Osteocyte (in vitro differentiated cells): ENCODE results near the gene DHX29. TPM values are rescaled to one million over a fixed set of nuclear protein-coding genes. Genes with fewer than 3 reads are reported as not detected.

Experiments used
- DNase-seq: peaks from one replicate; pipeline ENCODE4 v3.0.0; 2021; ENCODE audit warnings: mixed read lengths; ENCODE audit not compliant: unreplicated experiment; ENCODE audit errors: extremely low spot score
- H3K27ac Mint-ChIP-seq: one replicate; pipeline ENCODE4 v1.8.0; 2021; ENCODE audit warnings: mild to moderate bottlenecking, mixed read lengths; ENCODE audit not compliant: unreplicated experiment
- H3K27me3 Mint-ChIP-seq: one replicate; pipeline ENCODE4 v1.8.0; 2021; ENCODE audit warnings: mixed read lengths; ENCODE audit not compliant: unreplicated experiment
- H3K36me3 Mint-ChIP-seq: one replicate; pipeline ENCODE4 v1.8.0; 2021; ENCODE audit warnings: mixed read lengths; ENCODE audit not compliant: unreplicated experiment
- H3K4me1 Mint-ChIP-seq: one replicate; pipeline ENCODE4 v1.8.0; 2021; ENCODE audit warnings: mixed read lengths; ENCODE audit not compliant: unreplicated experiment
- H3K4me3 Mint-ChIP-seq: one replicate; pipeline ENCODE4 v1.8.0; 2021; ENCODE audit warnings: mild to moderate bottlenecking, moderate library complexity, mixed read lengths; ENCODE audit not compliant: unreplicated experiment
- H3K9me3 Mint-ChIP-seq: one replicate; pipeline ENCODE4 v1.8.0; 2021; ENCODE audit warnings: mixed read lengths; ENCODE audit not compliant: unreplicated experiment
- CTCF ChIP-seq: fragments of 200-600 bp; sonication (generic); IDR thresholded peaks from 2 replicates; pipeline ENCODE4 v1.5.0; 2021; ENCODE audit warnings: antibody characterized with exemption, mild to moderate bottlenecking, moderate library complexity
- total RNA-seq: library from RNA; stranded (reverse); gene quantifications from 2 replicates; pipeline ENCODE4 v1.2.1, GENCODE V29; 2021

The DHX29 gene
- total RNA-seq, 1 donor from 2014 or later = 23.1 TPM

GRCh38 chr5:55290991-55291390, 16.5 kb downstream of the DHX29 start:
- Mint-ChIP-seq H3K27me3 (no peaks in the 10 kb centered on the region), H3K9me3 (no peaks in the 10 kb centered on the region), H3K36me3 (peaks cover 55% of the 10 kb centered on the region), H3K4me3 (no peak overlapping the region), H3K4me1 (no peaks in the 10 kb centered on the region), H3K27ac (no peak overlapping the region)
- DNase-seq = no peak
- no peak for TF ChIP-seq CTCF

- no peak for DNase-seq
- TF ChIP-seq CTCF = no peak
- Mint-ChIP-seq H3K9me3 (no peaks in the 10 kb centered on the region), H3K27ac (no peak overlapping the region), H3K4me3 (no peak overlapping the region), H3K4me1 (no peaks in the 10 kb centered on the region), H3K36me3 (peaks cover 54% of the 10 kb centered on the region), H3K27me3 (no peaks in the 10 kb centered on the region)
Observed at GRCh38 chr5:55289808-55290207, 17.7 kb downstream of the DHX29 start.

- H3K4me3 Mint-ChIP-seq = no peak overlapping the region
- peaks cover 43% of the 10 kb centered on the region for H3K36me3 Mint-ChIP-seq
- H3K27ac Mint-ChIP-seq = no peak overlapping the region
- H3K4me1 Mint-ChIP-seq = no peaks in the 10 kb centered on the region
- no peaks in the 10 kb centered on the region for H3K9me3 Mint-ChIP-seq
- no peak for TF ChIP-seq CTCF
- DNase-seq = no peak
- H3K27me3 Mint-ChIP-seq = no peaks in the 10 kb centered on the region
Observed at GRCh38 chr5:55286411-55286933, 21.0 kb downstream of the DHX29 start.

GRCh38 chr5:55278778-55279177, 28.7 kb downstream of the DHX29 start:
- no peak overlapping the region for H3K4me3 Mint-ChIP-seq
- no peaks in the 10 kb centered on the region for H3K9me3 Mint-ChIP-seq
- H3K27ac Mint-ChIP-seq = no peak overlapping the region
- H3K4me1 Mint-ChIP-seq = peaks cover 2% of the 10 kb centered on the region
- TF ChIP-seq CTCF = no peak
- H3K36me3 Mint-ChIP-seq = peaks cover 45% of the 10 kb centered on the region
- no peak for DNase-seq
- H3K27me3 Mint-ChIP-seq = no peaks in the 10 kb centered on the region

- H3K9me3 Mint-ChIP-seq = no peaks in the 10 kb centered on the region
- no peak for DNase-seq
- no peak overlapping the region for H3K4me3 Mint-ChIP-seq
- no peak overlapping the region for H3K27ac Mint-ChIP-seq
- no peak for TF ChIP-seq CTCF
- H3K4me1 Mint-ChIP-seq = peaks cover 2% of the 10 kb centered on the region
- H3K27me3 Mint-ChIP-seq = no peaks in the 10 kb centered on the region
- H3K36me3 Mint-ChIP-seq = peaks cover 42% of the 10 kb centered on the region
Observed at GRCh38 chr5:55276771-55277170, 30.7 kb downstream of the DHX29 start.
